SJCRH30 (cell line): ENCODE data around the gene ADCY5. TPM values are rescaled to one million over a fixed set of nuclear protein-coding genes. Genes with fewer than 3 reads are reported as not detected.
A peak's percentile ranks its signal among the peaks of the same experiment; 100 is the strongest.

Experiments used
- DNase-seq, 2 experiments: peaks; one replicate each; pipeline ENCODE4 v3.0.0-alpha.2; 2015 to 2020
- H3K27ac ChIP-seq: fragments of 250-450 bp; sonication (Bioruptor Pico); 2 replicates; pipeline ENCODE4 v1.5.1; 2020; ENCODE audit warnings: mild to moderate bottlenecking, moderate library complexity
- H3K27me3 ChIP-seq: fragments of 250-450 bp; sonication (Bioruptor Pico); 2 replicates; pipeline ENCODE4 v1.5.1; 2020; ENCODE audit warnings: mild to moderate bottlenecking, moderate library complexity
- H3K36me3 ChIP-seq: fragments of 250-450 bp; sonication (Bioruptor Pico); 2 replicates; pipeline ENCODE4 v1.5.1; 2020; ENCODE audit warnings: mild to moderate bottlenecking, moderate library complexity
- H3K4me1 ChIP-seq: fragments of 250-450 bp; sonication (Bioruptor Pico); 2 replicates; pipeline ENCODE4 v1.5.1; 2020; ENCODE audit warnings: mild to moderate bottlenecking, moderate library complexity
- H3K4me3 ChIP-seq: fragments of 250-450 bp; sonication (Bioruptor Pico); 2 replicates; pipeline ENCODE4 v1.5.1; 2020; ENCODE audit warnings: mild to moderate bottlenecking, moderate library complexity
- H3K9me3 ChIP-seq: fragments of 250-450 bp; sonication (Bioruptor Pico); replicated peaks from 2 replicates; pipeline ENCODE4 v1.5.1; 2020; ENCODE audit warnings: mild to moderate bottlenecking, moderate library complexity
- total RNA-seq: library from RNA; depleted of rRNA; stranded (reverse); fragments of >200 nt; shearing (Covaris generic); gene quantifications from 2 replicates; pipeline ENCODE4 v1.2.3, GENCODE V29; 2014

ADCY5 gene
- total RNA-seq, 1 experiment from 2014 or later, result 0.75 TPM

GRCh38 chr3:123286308-123287023 is 162.4 kb downstream of the ADCY5 start:
- H3K36me3 ChIP-seq, result no peaks in the 10 kb centered on the region
- no peak overlapping the region for H3K27ac ChIP-seq
- no peaks in the 10 kb centered on the region for H3K4me1 ChIP-seq
- H3K4me3 ChIP-seq, result no peak overlapping the region
- no peaks in the 10 kb centered on the region for H3K9me3 ChIP-seq
- peak; percentile 66 to 81 for DNase-seq
- no peaks in the 10 kb centered on the region; the same call in 1 of the 2 replicates for H3K27me3 ChIP-seq

- H3K27me3 ChIP-seq, result no peaks in the 10 kb centered on the region; the same call in 1 of the 2 replicates
- no peaks in the 10 kb centered on the region for H3K36me3 ChIP-seq
- H3K27ac ChIP-seq, result no peak overlapping the region
- H3K4me3 ChIP-seq, result no peak overlapping the region
- no peaks in the 10 kb centered on the region for H3K4me1 ChIP-seq
- DNase-seq, result no peak
- H3K9me3 ChIP-seq, result no peaks in the 10 kb centered on the region
Observed at GRCh38 chr3:123285931-123286307, 163.0 kb downstream of the ADCY5 start.

GRCh38 chr3:123285479-123285878 is 163.4 kb downstream of the ADCY5 start:
- Histone ChIP-seq H3K27ac (no peak overlapping the region), H3K27me3 (no peaks in the 10 kb centered on the region; the same call in 1 of the 2 replicates), H3K9me3 (no peaks in the 10 kb centered on the region), H3K4me1 (no peaks in the 10 kb centered on the region), H3K4me3 (no peak overlapping the region), H3K36me3 (no peaks in the 10 kb centered on the region)
- no peak for DNase-seq

- Histone ChIP-seq H3K4me1 (no peaks in the 10 kb centered on the region), H3K27ac (no peak overlapping the region), H3K36me3 (no peaks in the 10 kb centered on the region), H3K27me3 (no peaks in the 10 kb centered on the region), H3K9me3 (no peaks in the 10 kb centered on the region), H3K4me3 (no peak overlapping the region)
- no peak for DNase-seq
Observed at GRCh38 chr3:123285066-123285465, 163.8 kb downstream of the ADCY5 start.

GRCh38 chr3:123284399-123285010 is 164.4 kb downstream of the ADCY5 start:
- no peak overlapping the region for H3K27ac ChIP-seq
- no peak overlapping the region for H3K4me3 ChIP-seq
- no peaks in the 10 kb centered on the region for H3K36me3 ChIP-seq
- DNase-seq, result no peak
- no peaks in the 10 kb centered on the region for H3K9me3 ChIP-seq
- no peaks in the 10 kb centered on the region for H3K4me1 ChIP-seq
- H3K27me3 ChIP-seq, result no peaks in the 10 kb centered on the region

- Histone ChIP-seq H3K27ac (no peak overlapping the region), H3K27me3 (no peaks in the 10 kb centered on the region), H3K36me3 (no peaks in the 10 kb centered on the region), H3K9me3 (no peaks in the 10 kb centered on the region), H3K4me3 (no peak overlapping the region), H3K4me1 (no peaks in the 10 kb centered on the region)
- DNase-seq, result no peak
Observed at GRCh38 chr3:123283657-123284398, 165.1 kb downstream of the ADCY5 start.

- Histone ChIP-seq H3K27ac (no peak overlapping the region), H3K4me3 (no peak overlapping the region), H3K4me1 (no peaks in the 10 kb centered on the region), H3K36me3 (no peaks in the 10 kb centered on the region), H3K9me3 (no peaks in the 10 kb centered on the region), H3K27me3 (no peaks in the 10 kb centered on the region)
- no peak for DNase-seq
Observed at GRCh38 chr3:123283074-123283473, 165.8 kb downstream of the ADCY5 start.

GRCh38 chr3:123282461-123282860 is 166.4 kb downstream of the ADCY5 start:
- DNase-seq, result no peak
- Histone ChIP-seq H3K27ac (no peak overlapping the region), H3K4me3 (no peak overlapping the region), H3K4me1 (no peaks in the 10 kb centered on the region), H3K27me3 (no peaks in the 10 kb centered on the region), H3K9me3 (no peaks in the 10 kb centered on the region), H3K36me3 (no peaks in the 10 kb centered on the region)

GRCh38 chr3:123281929-123282328 is 167.0 kb downstream of the ADCY5 start:
- H3K27ac ChIP-seq, result no peak overlapping the region
- H3K36me3 ChIP-seq, result no peaks in the 10 kb centered on the region
- DNase-seq, result no peak
- H3K4me1 ChIP-seq, result no peaks in the 10 kb centered on the region
- H3K27me3 ChIP-seq, result no peaks in the 10 kb centered on the region
- no peaks in the 10 kb centered on the region for H3K9me3 ChIP-seq
- H3K4me3 ChIP-seq, result no peak overlapping the region

- no peak for DNase-seq
- Histone ChIP-seq H3K4me1 (no peaks in the 10 kb centered on the region), H3K36me3 (no peaks in the 10 kb centered on the region), H3K4me3 (no peak overlapping the region), H3K27ac (no peak overlapping the region), H3K9me3 (no peaks in the 10 kb centered on the region), H3K27me3 (no peaks in the 10 kb centered on the region)
Observed at GRCh38 chr3:123281406-123281805, 167.5 kb downstream of the ADCY5 start.

- Histone ChIP-seq H3K9me3 (no peaks in the 10 kb centered on the region), H3K4me3 (no peak overlapping the region), H3K4me1 (no peaks in the 10 kb centered on the region), H3K36me3 (no peaks in the 10 kb centered on the region), H3K27me3 (no peaks in the 10 kb centered on the region), H3K27ac (no peak overlapping the region)
- DNase-seq, result no peak
Observed at GRCh38 chr3:123279121-123279520, 169.8 kb downstream of the ADCY5 start.

GRCh38 chr3:123278446-123278845 is 170.4 kb downstream of the ADCY5 start:
- Histone ChIP-seq H3K4me3 (no peak overlapping the region), H3K36me3 (no peaks in the 10 kb centered on the region), H3K27me3 (no peaks in the 10 kb centered on the region), H3K9me3 (no peaks in the 10 kb centered on the region), H3K4me1 (no peaks in the 10 kb centered on the region), H3K27ac (no peak overlapping the region)
- no peak for DNase-seq

- Histone ChIP-seq H3K36me3 (no peaks in the 10 kb centered on the region), H3K4me3 (no peak overlapping the region), H3K27ac (no peak overlapping the region), H3K4me1 (no peaks in the 10 kb centered on the region), H3K9me3 (no peaks in the 10 kb centered on the region), H3K27me3 (no peaks in the 10 kb centered on the region)
- DNase-seq, result no peak
Observed at GRCh38 chr3:123277106-123277505, 171.8 kb downstream of the ADCY5 start.

- no peak overlapping the region for H3K4me3 ChIP-seq
- H3K9me3 ChIP-seq, result no peaks in the 10 kb centered on the region
- no peak overlapping the region for H3K27ac ChIP-seq
- H3K27me3 ChIP-seq, result no peaks in the 10 kb centered on the region
- no peak for DNase-seq
- no peaks in the 10 kb centered on the region; the same call in 1 of the 2 replicates for H3K36me3 ChIP-seq
- H3K4me1 ChIP-seq, result no peaks in the 10 kb centered on the region
Observed at GRCh38 chr3:123276346-123277006, 172.4 kb downstream of the ADCY5 start.

- Histone ChIP-seq H3K36me3 (no peaks in the 10 kb centered on the region; the same call in 1 of the 2 replicates), H3K27me3 (no peaks in the 10 kb centered on the region), H3K4me3 (no peak overlapping the region), H3K4me1 (no peaks in the 10 kb centered on the region), H3K27ac (no peak overlapping the region), H3K9me3 (no peaks in the 10 kb centered on the region)
- no peak for DNase-seq
Observed at GRCh38 chr3:123275691-123276090, 173.2 kb downstream of the ADCY5 start.
